PC-9 (cell line): ENCODE measurements around the gene SPRYD7.

Source experiments
- CTCF ChIP-seq: fragments of 200-600 bp; sonication (generic); conservative IDR thresholded peaks from 2 replicates; pipeline ENCODE4 v1.6.1; 2017; ENCODE audit warnings: mixed run types, antibody characterized with exemption, mild to moderate bottlenecking, moderate library complexity
- EZH2 ChIP-seq: fragments of 200-600 bp; sonication (generic); IDR thresholded peaks from 2 replicates; pipeline ENCODE4 v1.8.0; 2017; ENCODE audit warnings: antibody characterized with exemption, low read depth

GRCh38 chr13:49953560-49953959 lies 17.4 kb upstream of the SPRYD7 start:
- no peak for TF ChIP-seq CTCF
- no peak for TF ChIP-seq EZH2
